Measurements from ENCODE around the gene HOXB8.

- TF ChIP-seq CTCF (IDR thresholded peaks at IDR 0.05; ENCODE audit: low read depth, low read length) (no peak), EZH2phosphoT487 (IDR thresholded peaks at IDR 0.05; ENCODE audit: low read depth) (no peak)
These were observed 35.7 kb downstream of the HOXB8 start for GRCh38 chr17:48579471-48579759.

Measured in OCI-LY3 (cell line).